PC-3 (cell line): ENCODE results near the gene CRIM1.

ENCODE experiments used
- EZH2 ChIP-seq: fragments of 300-600 bp; sonication (generic); IDR thresholded peaks from one replicate; pipeline ENCODE4 v1.6.1; 2017; ENCODE audit warnings: antibody characterized with exemption, mild to moderate bottlenecking, low read length; ENCODE audit not compliant: unreplicated experiment
- EZH2phosphoT487 ChIP-seq: fragments of 300-600 bp; sonication (generic); IDR thresholded peaks from 2 replicates; pipeline ENCODE4 v1.6.1; 2018; ENCODE audit warnings: mild to moderate bottlenecking, antibody characterized with exemption, low read length, borderline replicate concordance
- TF ChIP-seq, protein P1 (sequence below): fragments of 300-600 bp; sonication (generic); conservative IDR thresholded peaks from 2 replicates; pipeline ENCODE4 v1.5.1; 2017; ENCODE audit warnings: antibody characterized with exemption, low read depth, mild to moderate bottlenecking, low read length

DNA sequence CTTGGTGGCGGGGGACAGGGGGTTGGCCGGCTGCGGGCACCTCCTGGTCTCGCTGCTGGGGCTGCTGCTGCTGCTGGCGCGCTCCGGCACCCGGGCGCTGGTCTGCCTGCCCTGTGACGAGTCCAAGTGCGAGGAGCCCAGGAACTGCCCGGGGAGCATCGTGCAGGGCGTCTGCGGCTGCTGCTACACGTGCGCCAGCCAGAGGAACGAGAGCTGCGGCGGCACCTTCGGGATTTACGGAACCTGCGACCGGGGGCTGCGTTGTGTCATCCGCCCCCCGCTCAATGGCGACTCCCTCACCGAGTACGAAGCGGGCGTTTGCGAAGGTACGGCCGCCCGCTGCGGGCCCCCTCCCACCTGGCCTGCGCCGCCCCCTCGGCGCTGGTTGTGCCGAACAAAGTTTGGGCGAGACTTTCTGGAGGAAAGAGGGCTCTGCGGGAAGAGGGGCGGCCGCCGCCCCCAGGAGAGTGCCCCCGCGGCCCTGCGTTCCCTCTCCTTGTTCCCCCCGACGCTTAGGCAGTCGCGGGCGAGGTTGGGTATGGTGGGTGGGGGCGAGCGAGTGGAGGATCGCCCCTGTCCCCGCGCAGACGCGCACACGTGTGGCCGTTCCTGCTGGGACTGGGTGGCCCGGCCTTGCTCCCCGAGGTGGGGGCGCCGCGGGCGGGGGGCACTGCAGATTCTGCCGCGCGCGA is 866 bp downstream of the CRIM1 start:
- TF ChIP-seq, protein P1, sequence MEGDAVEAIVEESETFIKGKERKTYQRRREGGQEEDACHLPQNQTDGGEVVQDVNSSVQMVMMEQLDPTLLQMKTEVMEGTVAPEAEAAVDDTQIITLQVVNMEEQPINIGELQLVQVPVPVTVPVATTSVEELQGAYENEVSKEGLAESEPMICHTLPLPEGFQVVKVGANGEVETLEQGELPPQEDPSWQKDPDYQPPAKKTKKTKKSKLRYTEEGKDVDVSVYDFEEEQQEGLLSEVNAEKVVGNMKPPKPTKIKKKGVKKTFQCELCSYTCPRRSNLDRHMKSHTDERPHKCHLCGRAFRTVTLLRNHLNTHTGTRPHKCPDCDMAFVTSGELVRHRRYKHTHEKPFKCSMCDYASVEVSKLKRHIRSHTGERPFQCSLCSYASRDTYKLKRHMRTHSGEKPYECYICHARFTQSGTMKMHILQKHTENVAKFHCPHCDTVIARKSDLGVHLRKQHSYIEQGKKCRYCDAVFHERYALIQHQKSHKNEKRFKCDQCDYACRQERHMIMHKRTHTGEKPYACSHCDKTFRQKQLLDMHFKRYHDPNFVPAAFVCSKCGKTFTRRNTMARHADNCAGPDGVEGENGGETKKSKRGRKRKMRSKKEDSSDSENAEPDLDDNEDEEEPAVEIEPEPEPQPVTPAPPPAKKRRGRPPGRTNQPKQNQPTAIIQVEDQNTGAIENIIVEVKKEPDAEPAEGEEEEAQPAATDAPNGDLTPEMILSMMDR: no peak
- no peak for TF ChIP-seq EZH2phosphoT487
- TF ChIP-seq EZH2: no peak
